HG03060 (cell line): ENCODE measurements around the gene UQCC5.
"Not testable (repeated sequence)": the region's sequence is repeated elsewhere in the genome, so short reads cannot be mapped to it uniquely, and the experiment has no call there.

Source experiments
- ATAC-seq: cut with Tn5 transposase; IDR thresholded peaks from one replicate; pipeline ENCODE4 v1.9.1; 2021; ENCODE audit warnings: low read depth, moderate number of reproducible peaks; ENCODE audit not compliant: unreplicated experiment

The UQCC5 gene

DNA sequence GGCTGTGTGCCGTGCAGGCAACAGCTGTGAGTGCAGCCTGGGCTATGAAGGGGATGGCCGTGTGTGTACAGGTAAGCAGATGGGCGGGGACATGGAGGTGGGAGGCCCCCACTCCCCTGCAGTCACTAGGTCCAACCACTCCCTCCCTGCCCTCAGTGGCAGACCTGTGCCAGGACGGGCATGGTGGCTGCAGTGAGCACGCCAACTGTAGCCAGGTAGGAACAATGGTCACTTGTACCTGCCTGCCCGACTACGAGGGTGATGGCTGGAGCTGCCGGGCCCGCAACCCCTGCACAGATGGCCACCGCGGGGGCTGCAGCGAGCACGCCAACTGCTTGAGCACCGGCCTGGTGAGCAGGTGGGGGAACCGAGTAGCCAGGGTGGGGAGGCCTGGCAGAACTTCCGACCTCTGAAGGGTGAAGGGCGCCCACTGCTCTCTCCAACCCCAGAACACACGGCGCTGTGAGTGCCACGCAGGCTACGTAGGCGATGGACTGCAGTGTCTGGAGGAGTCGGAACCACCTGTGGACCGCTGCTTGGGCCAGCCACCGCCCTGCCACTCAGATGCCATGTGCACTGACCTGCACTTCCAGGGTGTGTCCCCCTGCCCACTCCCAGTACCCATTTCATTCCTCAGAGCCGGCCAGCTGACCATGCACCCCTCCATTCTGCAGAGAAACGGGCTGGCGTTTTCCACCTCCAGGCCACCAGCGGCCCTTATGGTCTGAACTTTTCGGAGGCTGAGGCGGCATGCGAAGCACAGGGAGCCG, 14.3 kb upstream of the UQCC5 start:
- no peak for ATAC-seq

DNA sequence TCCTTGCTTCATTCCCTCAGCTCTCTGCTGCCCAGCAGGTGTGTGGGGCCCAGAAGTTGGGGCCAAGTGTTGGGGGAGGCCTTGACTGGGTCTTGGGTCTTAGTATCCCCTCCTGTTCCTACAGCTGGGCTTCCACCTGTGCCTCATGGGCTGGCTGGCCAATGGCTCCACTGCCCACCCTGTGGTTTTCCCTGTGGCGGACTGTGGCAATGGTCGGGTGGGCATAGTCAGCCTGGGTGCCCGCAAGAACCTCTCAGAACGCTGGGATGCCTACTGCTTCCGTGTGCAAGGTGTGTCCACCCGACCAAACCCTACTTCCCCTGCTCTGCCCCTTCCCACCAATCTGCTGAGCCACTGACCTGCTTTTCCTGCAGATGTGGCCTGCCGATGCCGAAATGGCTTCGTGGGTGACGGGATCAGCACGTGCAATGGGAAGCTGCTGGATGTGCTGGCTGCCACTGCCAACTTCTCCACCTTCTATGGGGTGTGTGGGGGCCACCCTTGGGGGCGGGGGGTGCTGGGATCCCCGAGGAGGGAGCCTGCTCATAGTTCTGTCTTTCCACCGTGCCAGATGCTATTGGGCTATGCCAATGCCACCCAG, 13.7 kb upstream of the UQCC5 start:
- ATAC-seq = no peak

DNA sequence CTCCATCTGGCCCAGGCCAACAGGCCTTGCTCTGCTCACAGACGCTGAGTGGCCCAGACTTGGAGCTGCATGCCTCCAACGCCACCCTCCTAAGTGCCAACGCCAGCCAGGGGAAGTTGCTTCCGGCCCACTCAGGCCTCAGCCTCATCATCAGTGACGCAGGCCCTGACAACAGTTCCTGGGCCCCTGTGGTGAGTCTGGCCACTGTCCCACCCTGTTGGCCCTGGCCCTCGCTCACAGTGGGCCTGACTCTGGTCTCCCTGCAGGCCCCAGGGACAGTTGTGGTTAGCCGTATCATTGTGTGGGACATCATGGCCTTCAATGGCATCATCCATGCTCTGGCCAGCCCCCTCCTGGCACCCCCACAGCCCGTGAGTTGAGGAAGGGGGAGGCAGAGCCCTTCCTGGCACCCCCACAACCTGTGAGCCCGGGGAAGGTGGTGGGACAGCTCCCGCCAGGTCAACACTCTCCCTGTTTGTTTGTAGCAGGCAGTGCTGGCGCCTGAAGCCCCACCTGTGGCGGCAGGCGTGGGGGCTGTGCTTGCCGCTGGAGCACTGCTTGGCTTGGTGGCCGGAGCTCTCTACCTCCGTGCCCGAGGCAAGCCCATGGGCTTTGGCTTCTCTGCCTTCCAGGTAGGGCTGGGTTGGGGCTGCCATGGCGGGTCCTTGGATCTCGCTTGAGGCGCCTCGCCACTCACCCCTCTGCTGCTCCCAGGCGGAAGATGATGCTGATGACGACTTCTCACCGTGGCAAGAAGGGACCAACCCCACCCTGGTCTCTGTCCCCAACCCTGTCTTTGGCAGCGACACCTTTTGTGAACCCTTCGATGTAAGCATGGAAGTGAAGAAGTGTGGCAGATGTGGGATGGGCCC, 12.8 kb upstream of the UQCC5 start:
- ATAC-seq = no peak

DNA sequence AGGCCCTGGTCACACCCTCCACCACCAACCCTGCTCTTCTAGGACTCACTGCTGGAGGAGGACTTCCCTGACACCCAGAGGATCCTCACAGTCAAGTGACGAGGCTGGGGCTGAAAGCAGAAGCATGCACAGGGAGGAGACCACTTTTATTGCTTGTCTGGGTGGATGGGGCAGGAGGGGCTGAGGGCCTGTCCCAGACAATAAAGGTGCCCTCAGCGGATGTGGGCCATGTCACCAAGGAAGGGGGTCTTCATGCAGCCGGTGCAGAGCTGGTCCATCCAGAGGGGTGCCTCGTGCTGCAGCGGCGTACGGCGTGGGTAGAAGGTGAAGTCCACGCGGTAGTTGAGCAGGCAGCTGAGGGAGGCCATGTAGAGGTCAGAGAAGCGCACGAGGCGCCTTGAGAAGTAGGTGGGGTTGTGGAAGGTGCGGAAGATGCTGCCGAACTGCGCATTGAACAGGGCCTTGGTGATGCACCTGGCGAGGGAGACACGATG, 12.1 kb upstream of the UQCC5 start:
- ATAC-seq = no peak

DNA sequence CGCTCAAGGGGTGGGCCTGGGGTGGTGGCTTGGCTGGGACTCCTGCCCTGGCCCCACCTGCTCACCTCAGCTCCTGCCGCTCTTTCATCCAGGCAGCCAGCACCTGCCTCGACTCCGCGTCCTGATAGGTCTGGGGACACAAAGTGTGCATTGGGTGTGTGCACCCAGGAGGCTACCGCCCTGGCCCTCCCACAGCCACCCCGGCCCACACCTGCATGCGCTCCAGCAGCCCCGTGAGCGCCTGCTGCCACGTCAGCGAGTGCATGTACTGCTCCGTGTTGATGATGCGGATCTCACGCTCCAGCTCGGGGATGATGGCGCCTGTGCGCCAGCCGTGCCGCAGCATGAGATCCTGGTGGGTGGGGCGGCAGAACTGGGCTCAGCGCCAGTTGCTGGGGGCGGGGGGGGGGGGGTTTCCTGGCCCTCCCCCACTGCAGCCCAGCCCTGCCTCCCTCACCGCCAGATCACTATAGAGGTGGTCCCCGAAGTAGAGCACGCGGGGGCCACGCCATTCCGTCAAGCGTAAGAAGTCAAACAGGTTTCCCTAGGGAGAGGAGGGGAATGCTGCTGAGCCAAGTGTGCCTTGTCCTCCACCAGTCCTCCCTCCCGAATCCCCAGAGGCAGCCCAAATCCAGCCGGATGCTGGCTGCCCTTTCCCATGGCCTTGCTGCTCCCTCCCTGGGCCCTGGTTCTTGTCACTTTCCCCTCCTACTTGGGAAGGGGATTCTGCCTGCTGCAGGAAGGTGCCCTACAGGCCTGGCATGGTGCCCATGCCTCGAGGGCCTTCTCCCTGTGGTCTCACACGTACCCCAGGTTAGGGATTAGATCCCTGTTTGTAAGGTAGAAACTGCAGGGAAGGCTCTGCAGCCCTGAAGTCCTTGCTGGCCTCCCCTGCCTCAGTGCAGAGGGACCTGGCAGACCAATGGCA, 11.4 kb upstream of the UQCC5 start:
- no peak for ATAC-seq

DNA sequence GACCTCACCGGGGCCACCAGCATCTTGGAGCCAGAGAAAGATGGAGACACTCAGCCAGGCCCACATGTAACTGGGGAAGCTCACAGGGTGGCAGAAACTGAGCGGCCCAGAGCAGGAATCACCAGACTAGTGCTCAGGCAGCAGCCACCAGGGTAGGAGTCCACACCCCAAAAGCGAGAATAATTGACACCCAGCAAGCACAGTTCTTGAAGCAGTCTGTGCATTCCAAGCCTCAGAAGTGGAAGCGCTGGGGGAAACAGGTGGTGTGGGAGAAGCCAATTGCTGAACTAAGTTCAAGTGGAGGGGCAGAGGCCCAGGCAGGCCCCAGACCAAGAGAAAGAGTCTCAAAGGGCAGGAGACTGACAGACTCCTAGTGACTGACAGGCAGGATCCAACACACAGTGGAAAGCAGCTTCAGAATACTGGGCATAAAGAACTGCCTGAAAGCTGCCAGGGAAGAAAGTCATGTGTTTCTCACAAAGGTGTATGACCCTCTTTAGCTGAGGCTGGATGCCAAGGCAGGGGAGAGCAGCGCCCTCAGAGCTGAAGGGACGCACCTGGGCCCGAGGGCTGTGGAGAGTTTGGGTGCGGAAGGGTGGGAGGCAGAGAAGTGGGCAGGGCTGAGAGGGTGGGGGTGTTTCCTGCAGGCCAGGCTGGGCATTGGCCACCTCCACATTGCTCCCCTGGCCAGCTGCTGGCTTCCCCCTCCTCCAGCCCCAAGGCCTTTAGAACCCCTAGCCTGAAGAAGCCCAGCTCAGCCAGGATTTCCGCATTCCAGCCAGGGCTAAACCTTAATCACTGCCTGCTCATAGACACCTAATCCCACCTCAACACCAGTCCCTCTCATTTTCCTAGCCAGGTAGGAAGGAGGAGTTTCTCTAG, 10.5 kb upstream of the UQCC5 start:
- no peak for ATAC-seq

DNA sequence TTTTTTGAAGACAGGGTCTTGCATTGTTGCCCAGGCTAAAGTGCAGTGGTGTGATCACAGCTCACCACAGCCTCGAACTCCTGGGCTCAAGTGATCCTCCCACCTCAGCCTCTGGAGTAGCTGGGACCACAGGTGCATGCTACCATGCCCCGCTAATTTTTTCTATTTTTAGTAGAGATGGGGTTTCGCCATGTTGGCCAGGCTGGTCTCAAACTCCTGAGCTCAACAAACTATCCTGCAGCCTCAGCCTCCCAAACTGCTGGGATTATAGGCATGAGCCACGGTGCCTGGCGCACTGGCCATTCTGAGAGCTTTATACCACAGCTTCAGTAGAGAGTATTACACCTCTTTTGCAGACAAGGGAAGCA, 9.8 kb upstream of the UQCC5 start:
- not testable (repeated sequence) for ATAC-seq

DNA sequence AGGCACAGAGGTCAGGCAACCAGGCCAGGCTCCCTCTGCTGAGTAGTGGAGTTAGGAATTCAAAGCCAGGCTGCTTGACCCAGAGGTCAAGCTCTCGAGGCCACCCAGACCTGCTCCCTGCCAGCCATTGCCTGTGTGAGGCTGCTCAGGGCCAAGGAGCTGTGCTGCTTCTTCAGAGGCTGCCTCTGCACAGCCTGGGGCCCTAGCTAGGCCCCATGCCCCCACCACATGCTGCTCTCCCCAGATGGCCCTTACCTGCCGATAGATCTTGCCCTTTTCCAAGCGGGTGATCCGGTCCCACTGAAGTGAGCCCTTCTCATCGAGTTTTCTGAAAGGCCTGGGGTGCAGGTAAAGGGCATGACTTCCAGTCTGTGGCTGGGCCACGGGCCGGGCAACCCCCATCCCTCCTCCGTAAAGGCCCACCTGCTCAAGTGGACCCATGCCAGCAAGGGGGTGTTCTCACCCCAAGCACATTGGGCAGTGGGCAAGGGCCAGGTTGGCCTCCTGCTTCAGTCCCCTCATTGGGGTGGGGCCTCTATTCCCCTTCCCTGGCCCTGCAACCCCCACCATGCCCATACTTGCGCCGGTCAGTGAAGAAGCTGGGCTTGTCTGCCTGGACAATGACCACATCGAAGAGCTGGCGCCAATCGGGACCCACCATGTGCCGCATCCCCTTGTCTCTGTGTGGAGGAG, 9.2 kb upstream of the UQCC5 start:
- no peak for ATAC-seq

DNA sequence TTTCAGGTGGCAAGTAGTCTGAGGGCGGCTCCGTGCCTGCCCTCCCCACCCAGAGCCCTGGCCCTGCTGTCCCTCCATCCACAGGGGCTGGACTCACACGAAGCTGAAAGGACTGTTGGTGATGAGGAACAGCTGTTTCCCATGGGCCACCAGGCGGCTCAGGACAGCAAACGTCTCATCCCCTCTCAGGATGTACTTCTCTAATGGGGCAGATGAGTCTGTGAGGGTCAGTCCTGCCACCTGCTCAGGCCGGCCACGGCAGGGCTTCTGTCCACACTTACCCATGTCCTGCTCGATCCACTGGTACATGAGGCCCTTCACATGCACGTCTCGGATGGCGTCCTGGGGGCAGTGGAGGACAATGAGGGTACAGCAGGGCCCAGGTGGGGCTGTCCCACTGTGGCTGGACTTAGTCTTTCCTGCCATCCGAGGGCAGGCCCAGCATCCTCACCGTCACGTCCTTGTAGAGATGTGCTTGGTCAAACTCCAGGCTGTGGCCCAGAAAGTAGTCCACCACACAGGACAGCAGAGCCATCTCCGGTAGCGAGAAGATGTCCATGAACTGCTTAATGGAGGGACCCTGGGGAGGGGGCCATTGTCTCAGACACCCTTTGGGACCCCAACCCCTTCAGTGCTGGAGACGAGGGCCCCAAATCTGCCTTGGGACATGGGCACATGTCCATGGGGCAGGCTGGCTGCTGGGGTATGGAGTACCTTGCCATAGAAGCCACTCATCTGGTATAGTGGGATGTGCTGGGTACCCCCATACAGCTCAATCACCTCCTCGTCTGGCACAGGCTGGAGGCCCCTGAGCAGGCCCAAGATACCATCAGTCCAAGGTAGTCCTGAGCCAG, 8.4 kb upstream of the UQCC5 start:
- no peak for ATAC-seq

DNA sequence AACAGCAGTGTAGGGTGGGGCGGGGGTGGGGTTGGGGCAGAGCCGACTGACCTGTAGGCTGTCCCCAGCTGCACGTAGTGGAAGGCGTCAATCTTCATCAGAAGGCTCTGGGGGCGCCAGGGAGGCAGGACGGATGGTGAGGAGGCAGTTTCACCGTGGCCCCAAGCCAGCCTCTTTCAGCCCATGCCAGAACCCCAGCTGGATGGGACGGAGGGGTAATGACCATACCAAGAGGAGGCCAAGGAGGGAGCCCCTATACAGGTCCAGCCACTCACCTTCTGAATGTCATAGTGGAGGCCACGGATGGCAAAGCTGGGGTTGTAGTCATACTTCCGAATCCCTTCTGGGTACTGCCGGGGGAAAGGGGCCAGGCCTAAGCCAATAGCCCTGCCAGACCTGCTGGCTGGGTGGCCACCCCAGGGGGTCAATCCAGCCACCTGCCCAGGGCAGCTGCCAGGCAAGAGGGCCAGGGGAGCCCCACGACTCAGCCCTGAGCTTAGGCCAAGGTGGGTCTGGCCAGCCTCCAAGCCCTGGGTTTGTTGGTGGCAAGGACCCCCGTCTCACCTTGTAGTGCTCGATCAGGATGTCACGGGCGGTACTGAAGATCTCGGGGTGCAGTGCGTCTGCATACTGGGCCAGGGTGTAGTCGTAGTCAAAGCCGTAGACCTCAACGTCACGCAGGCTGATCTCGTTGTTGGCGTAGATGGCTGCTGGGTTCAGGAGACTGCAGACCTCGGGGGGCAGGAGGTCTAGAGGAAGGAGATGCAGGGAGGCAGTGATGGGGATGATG, 7.6 kb upstream of the UQCC5 start:
- ATAC-seq = no peak

DNA sequence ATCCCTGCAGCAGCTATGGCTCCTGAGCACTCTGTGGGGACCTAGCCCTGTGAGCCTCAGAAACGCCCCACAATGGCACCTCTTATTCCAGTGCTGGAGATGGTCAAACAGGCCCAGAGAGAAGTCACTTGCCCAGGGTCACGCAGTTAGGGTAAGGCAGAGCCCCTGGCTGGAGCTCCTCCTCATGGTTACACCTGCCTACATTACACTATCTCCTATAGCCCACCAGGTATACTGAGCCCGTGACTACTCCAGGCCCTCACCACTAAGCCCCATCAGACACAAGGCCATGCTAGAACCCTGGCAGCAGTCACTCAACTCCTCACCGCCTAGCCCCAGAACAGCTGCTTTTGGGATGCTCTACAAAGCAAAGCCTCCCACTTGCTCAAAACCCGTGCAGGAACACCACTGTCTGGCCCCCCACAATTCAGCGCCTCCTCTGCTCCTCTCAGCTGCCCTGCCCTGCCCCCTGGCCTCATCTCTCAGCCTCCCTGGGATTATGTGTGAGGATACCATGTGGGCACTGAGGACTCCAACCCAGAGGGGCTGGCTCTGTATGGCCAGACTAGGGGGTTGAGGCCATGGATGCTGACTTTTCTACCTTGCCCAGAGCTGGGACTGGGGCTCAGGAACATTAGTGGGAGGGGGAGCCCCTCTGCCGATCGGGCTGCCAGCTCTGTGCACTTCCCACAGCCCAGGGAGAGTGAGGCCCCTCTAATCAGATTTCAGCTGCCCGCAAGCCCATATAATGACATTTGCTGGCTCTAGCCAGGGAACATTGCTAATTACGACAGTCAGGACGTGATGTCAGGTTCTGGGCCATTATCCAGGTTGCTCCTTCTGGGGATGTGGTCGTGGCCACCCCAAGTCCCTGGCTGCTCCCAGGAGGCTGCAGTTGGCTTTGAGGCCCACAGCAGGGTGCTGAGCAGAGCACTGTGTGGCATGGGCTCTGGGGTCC, 6.8 kb upstream of the UQCC5 start:
- no peak for ATAC-seq

DNA sequence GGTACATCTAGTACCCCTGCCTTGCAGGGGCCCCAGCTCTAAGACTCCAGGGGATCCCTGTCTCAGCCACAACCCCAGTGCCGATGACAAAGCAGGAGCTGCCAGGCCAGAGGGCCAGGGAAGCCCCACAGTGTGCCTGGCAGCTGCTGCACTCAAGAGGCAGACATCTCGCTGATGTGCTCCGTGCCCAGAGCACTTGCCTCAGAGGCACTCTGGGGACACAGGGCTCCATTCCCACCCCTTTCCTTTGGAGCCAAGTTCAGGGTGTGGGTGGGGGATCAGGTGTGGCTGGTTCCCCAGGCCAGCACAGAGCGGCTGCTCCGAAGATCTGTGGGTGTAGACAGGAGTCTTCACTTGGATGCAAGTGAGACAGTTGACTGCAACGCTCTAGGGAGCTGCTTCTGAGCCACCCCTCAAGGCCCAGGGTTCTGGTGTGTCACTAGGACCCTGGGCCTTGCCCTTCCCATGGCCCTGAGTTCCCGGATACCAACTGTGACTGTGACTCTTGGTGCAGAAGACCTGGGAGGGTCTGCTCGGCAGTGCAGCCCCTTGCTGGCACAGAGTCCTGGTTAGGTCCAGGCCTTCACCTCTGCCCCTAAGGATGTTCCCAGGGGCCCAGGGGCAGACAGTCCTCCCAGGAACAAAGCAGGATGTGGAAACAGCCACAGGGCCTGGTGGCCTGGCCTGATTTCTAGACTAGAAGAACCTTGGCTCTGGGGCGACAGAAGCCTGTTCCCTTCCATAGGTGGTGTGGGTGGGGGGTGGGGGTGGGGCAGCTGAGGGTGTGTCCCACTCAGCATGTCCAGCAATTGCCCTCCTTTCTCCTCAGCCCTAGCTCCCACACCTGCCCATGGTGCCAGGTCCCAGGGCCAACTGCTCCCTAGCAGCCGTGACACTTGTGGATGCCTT, 5.2 kb upstream of the UQCC5 start:
- ATAC-seq = no peak

DNA sequence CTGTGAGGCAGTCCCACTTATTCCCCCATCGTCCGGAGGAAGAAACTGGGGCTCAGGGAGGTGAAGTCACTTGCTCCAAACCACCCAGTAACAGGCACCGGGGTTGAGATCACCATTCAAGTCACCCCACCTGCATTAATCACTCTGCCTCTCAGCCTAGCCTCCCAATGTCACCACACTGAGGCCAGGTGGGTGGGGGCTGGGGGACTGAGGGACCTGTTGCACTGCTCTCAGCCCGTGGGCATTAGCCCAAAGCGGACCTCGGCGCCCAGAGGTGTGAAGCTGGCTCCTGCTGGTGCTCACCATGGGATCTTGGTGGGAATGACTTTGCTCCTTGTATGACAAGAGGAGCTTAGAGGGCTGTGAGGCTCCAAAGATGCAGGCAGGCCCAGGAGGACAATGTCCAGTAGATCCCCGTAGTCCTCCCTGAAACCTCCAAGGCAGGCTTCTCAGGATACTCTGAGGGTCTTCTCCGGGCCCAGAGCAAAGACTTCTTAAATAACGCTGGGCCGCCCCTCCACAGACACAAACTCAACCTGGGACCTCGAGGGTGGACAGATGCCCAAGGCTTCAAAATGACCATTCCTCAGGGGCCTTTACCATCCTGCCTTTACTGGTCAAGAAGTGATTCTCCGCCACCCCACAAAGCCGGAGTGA, 4.4 kb upstream of the UQCC5 start:
- no peak for ATAC-seq

DNA sequence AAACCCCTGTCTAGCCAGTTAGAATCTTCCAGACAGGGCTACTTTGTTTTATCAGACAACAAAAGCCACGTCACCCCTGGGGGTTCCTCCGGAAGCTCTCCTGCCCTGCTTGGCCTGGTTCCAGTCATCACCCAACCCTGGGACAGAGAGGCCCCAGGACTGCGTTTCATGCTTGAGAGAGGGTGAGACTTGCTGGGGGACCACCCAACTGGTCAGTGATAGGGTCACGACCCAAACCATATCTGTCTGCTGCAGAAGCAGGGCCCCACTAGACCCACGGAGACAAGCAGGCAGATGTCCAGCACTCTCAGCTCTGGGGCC, 3.9 kb upstream of the UQCC5 start:
- ATAC-seq = no peak
